Measurements from ENCODE around the gene CERKL.
A peak's percentile ranks its signal among the peaks of the same experiment; 100 is the strongest.

Gene CERKL

GRCh38 chr2:181574321-181574720, 82.6 kb downstream of the CERKL start:
- no peak for DNase-seq

- peak; percentile 30 for DNase-seq
Measured at GRCh38 chr2:181573140-181573736, 83.7 kb downstream of the CERKL start.

- no peak for DNase-seq
Measured at GRCh38 chr2:181570833-181571661, 85.9 kb downstream of the CERKL start.

GRCh38 chr2:181570059-181570458, 86.8 kb downstream of the CERKL start:
- no peak for DNase-seq

- DNase-seq, result no peak
Measured at GRCh38 chr2:181566334-181567032, 90.4 kb downstream of the CERKL start.

GRCh38 chr2:181563101-181563692, 93.7 kb downstream of the CERKL start:
- no peak for DNase-seq

- no peak for DNase-seq
Measured at GRCh38 chr2:181558371-181558770, 98.5 kb downstream of the CERKL start.

- no peak for DNase-seq
Measured at GRCh38 chr2:181554061-181554830, 102.7 kb downstream of the CERKL start.

- DNase-seq, result no peak
Measured at GRCh38 chr2:181553244-181553643, 103.7 kb downstream of the CERKL start.

- DNase-seq, result no peak
Measured at GRCh38 chr2:181552808-181553207, 104.1 kb downstream of the CERKL start.

- DNase-seq, result no peak
Measured at GRCh38 chr2:181546086-181546485, 110.8 kb downstream of the CERKL start.

GRCh38 chr2:181542170-181542569, 114.7 kb downstream of the CERKL start:
- DNase-seq, result no peak

- DNase-seq, result no peak
Measured at GRCh38 chr2:181540421-181540820, 116.5 kb downstream of the CERKL start.

GRCh38 chr2:181536730-181537129, 120.2 kb downstream of the CERKL start:
- no peak for DNase-seq

- no peak for DNase-seq
Measured at GRCh38 chr2:181528441-181528840, 128.5 kb downstream of the CERKL start.

GRCh38 chr2:181527058-181527457, 129.8 kb downstream of the CERKL start:
- DNase-seq, result no peak

GRCh38 chr2:181526014-181526413, 130.9 kb downstream of the CERKL start:
- no peak for DNase-seq

- DNase-seq, result no peak
Measured at GRCh38 chr2:181523756-181524155, 133.1 kb downstream of the CERKL start.

GRCh38 chr2:181520253-181520652, 136.7 kb downstream of the CERKL start:
- DNase-seq, result no peak

GRCh38 chr2:181517685-181518301, 139.1 kb downstream of the CERKL start:
- no peak for DNase-seq

- no peak for DNase-seq
Measured at GRCh38 chr2:181516992-181517391, 139.9 kb downstream of the CERKL start.

GRCh38 chr2:181515719-181516118, 141.2 kb downstream of the CERKL start:
- no peak for DNase-seq
